Measurements from ENCODE around the gene DCHS2. TPM values are rescaled to one million over a fixed set of nuclear protein-coding genes. Genes with fewer than 3 reads are reported as not detected.

The DCHS2 gene
- total RNA-seq, 5 donors from 2014 or later (not counting 1 experiment from before 2014, with no cell fraction given) = 0.09 to 0.44 (median 0.13) TPM; not detected in 2

DNA sequence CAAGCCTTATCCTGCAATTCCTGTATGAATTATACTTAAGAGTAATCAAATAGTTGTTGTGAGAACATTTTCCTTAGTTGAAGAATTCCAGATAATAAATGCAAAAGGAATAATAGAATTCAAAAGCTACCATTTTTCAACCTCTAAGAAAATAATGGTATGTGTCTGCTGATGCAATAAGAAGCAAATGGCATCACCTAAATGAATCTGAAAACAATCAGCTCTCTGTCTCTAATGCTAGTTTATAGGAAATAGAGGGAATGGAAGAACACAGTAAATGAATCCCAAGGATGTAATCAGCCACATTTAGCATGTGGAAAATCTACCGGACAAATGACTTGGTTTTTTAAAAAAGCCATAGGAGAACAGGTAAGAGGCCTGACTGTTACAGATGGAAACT, 115.1 kb downstream of the DCHS2 start:
- no CpG with 5 or more reads among the region's 1 CpG for WGBS (ENCODE audit: insufficient coverage)
- DNase-seq = no peak
- H3K9me3 Mint-ChIP-seq = peaks cover 0 to 4% (median 0%) of the 10 kb centered on the region in 3 donors

DNA sequence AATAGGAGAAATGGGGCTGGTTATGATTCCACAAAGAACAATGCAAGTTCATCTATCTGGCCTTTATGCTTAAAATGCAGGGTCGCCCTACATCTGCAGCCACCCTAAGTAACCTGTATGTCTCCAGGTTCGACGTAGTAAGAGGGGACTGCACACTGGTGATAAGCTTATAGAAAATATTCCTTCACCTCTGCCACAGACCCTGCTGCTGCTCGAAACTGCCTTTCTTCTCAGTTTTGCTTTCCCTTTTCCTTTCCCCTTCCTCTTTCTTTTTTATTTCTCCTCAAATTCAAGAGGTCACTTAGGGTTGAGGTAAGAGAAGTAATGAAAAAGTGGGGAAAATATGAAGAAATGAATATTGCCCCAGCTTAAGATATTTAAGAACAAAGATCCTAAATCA, 123.5 kb downstream of the DCHS2 start:
- ATAC-seq (replicated peaks in 1 of 4) = no peak
- no peaks in the 10 kb centered on the region for H3K36me3 ChIP-seq (ENCODE audit: control insufficient read depth in 2 of 2, extremely low read depth in 1 of 2, insufficient read depth in 1 of 2, low read length in 1 of 2)
- CTCF ChIA-PET = no interaction called here
- Mint-ChIP-seq H3K27ac (no peak overlapping the region), H3K4me3 (no peak overlapping the region), H3K27me3 (peaks cover 29 to 33% of the 10 kb centered on the region in 2 donors), H3K9me3 (no peaks in the 10 kb centered on the region), H3K36me3 (no peaks in the 10 kb centered on the region), H3K4me1 (peaks cover 2 to 12% (median 8%) of the 10 kb centered on the region in 3 donors)
- POLR2A ChIA-PET = no interaction called here
- no peak for DNase-seq
- no peak overlapping the region for H3K4me3 ChIP-seq (ENCODE audit: control insufficient read depth in 1 of 2, extremely low read depth in 1 of 2, low read length in 1 of 2)
- H3K27me3 ChIP-seq (replicated peaks in 1 of 2; ENCODE audit: control insufficient read depth in 2 of 2, extremely low read depth in 1 of 2, insufficient read depth in 2 of 2, low read length in 1 of 2) = peaks cover 0 to 4% of the 10 kb centered on the region in 2 experiments
- H3K4me1 ChIP-seq (ENCODE audit: control insufficient read depth in 1 of 2, extremely low read depth in 1 of 2, insufficient read depth in 2 of 2, low read length in 2 of 2) = no peaks in the 10 kb centered on the region
- no CpG with 5 or more reads among the region's 4 CpGs for WGBS (ENCODE audit: insufficient coverage)
- no peaks in the 10 kb centered on the region for H3K9me3 ChIP-seq
- no peak overlapping the region for H3K27ac ChIP-seq (ENCODE audit: low read length)

More for the DNA sequence above, 115.1 kb downstream of the DCHS2 start:
- no peaks in the 10 kb centered on the region for H3K4me1 Mint-ChIP-seq
- POLR2A ChIA-PET = no interaction called here
- H3K9me3 ChIP-seq = no peaks in the 10 kb centered on the region
- H3K27ac ChIP-seq (ENCODE audit: low read length) = no peak overlapping the region
- H3K4me1 ChIP-seq (ENCODE audit: control insufficient read depth in 1 of 2, extremely low read depth in 1 of 2, insufficient read depth in 2 of 2, low read length in 2 of 2) = no peaks in the 10 kb centered on the region
- no peaks in the 10 kb centered on the region for H3K36me3 Mint-ChIP-seq
- H3K4me3 ChIP-seq (ENCODE audit: control insufficient read depth in 1 of 2, extremely low read depth in 1 of 2, low read length in 1 of 2) = no peak overlapping the region
- no peak overlapping the region for H3K27ac Mint-ChIP-seq
- peaks cover 13 to 19% of the 10 kb centered on the region in 2 donors for H3K27me3 Mint-ChIP-seq
- ATAC-seq (replicated peaks in 1 of 4) = no peak
- peaks cover 2 to 3% of the 10 kb centered on the region in 2 experiments for H3K27me3 ChIP-seq (replicated peaks in 1 of 2; ENCODE audit: control insufficient read depth in 2 of 2, extremely low read depth in 1 of 2, insufficient read depth in 2 of 2, low read length in 1 of 2)
- H3K36me3 ChIP-seq (ENCODE audit: control insufficient read depth in 2 of 2, extremely low read depth in 1 of 2, insufficient read depth in 1 of 2, low read length in 1 of 2) = no peaks in the 10 kb centered on the region
- no peak overlapping the region for H3K4me3 Mint-ChIP-seq
- CTCF ChIA-PET = no interaction called here

DNA sequence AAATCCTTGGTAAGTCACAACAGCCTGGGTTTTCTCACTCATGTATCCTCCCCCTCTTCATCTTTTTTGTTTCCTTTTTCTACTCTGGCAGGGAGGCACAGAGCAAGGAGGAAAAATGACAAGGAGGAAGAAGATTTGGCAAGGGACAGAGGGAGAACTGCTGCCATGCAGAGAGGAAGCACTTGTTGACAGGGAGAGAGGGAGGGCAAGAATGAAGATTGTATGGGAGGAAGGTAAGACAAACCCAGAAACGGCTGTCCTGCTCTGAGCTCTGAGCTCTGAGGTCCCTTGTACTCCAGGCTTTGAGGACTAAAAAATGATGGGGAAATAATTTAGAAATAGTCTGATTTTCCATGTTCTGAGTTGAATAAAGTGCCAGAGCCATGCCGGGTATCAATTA, 123.9 kb downstream of the DCHS2 start:
- peaks cover 0 to 4% of the 10 kb centered on the region in 2 experiments for H3K27me3 ChIP-seq (replicated peaks in 1 of 2; ENCODE audit: control insufficient read depth in 2 of 2, extremely low read depth in 1 of 2, insufficient read depth in 2 of 2, low read length in 1 of 2)
- H3K4me1 ChIP-seq (ENCODE audit: control insufficient read depth in 1 of 2, extremely low read depth in 1 of 2, insufficient read depth in 2 of 2, low read length in 2 of 2) = no peaks in the 10 kb centered on the region
- no peak for ATAC-seq (replicated peaks in 1 of 4)
- no peak for DNase-seq
- H3K36me3 ChIP-seq (ENCODE audit: control insufficient read depth in 2 of 2, extremely low read depth in 1 of 2, insufficient read depth in 1 of 2, low read length in 1 of 2) = no peaks in the 10 kb centered on the region
- Mint-ChIP-seq H3K9me3 (no peaks in the 10 kb centered on the region), H3K27me3 (peaks cover 29 to 33% of the 10 kb centered on the region in 2 donors), H3K36me3 (no peaks in the 10 kb centered on the region), H3K4me3 (no peak overlapping the region), H3K4me1 (peaks cover 2 to 12% (median 8%) of the 10 kb centered on the region in 3 donors), H3K27ac (no peak overlapping the region)
- H3K4me3 ChIP-seq (ENCODE audit: control insufficient read depth in 1 of 2, extremely low read depth in 1 of 2, low read length in 1 of 2) = no peak overlapping the region
- H3K9me3 ChIP-seq = no peaks in the 10 kb centered on the region
- 67% methylated on average over 2 of the region's 2 CpGs for WGBS (ENCODE audit: insufficient coverage)
- ChIA-PET CTCF (no interaction called here), POLR2A (no interaction called here)
- H3K27ac ChIP-seq (ENCODE audit: low read length) = no peak overlapping the region

DNA sequence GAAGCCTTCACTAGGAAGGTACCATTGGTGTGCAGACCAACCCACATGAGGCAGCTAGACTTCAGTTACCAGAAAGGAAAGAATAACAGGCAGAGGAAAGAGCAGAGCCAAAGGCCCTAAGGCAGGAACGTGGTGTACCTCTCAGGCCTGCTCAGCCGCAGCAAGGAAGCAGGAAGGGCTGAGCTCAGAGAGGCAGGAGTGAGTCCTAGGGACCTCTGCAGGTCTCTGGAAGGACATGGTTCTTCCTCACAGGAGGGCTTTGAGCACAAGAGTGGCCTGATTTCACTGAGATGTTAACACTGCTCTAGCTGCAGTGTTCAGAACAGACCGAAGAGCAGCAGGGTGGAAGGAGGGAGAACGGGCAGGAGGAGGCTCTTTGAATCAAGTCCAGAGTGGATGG, 124.6 kb downstream of the DCHS2 start:
- 65% methylated on average over 4 of the region's 4 CpGs for WGBS (ENCODE audit: insufficient coverage)
- DNase-seq (no peak), ATAC-seq (replicated peaks in 1 of 4) (no peak)
- H3K27me3 ChIP-seq (replicated peaks in 1 of 2; ENCODE audit: control insufficient read depth in 2 of 2, extremely low read depth in 1 of 2, insufficient read depth in 2 of 2, low read length in 1 of 2) = peaks cover 0 to 4% of the 10 kb centered on the region in 2 experiments
- H3K9me3 Mint-ChIP-seq = no peaks in the 10 kb centered on the region
- no peak overlapping the region for H3K4me3 Mint-ChIP-seq
- H3K4me3 ChIP-seq (ENCODE audit: control insufficient read depth in 1 of 2, extremely low read depth in 1 of 2, low read length in 1 of 2) = no peak overlapping the region
- H3K27me3 Mint-ChIP-seq = peaks cover 26% of the 10 kb centered on the region in 2 donors
- ChIA-PET POLR2A (no interaction called here), CTCF (no interaction called here)
- no peak overlapping the region for H3K27ac ChIP-seq (ENCODE audit: low read length)
- H3K36me3 Mint-ChIP-seq = no peaks in the 10 kb centered on the region
- H3K27ac Mint-ChIP-seq = no peak overlapping the region
- H3K4me1 Mint-ChIP-seq = peaks cover 5 to 15% (median 11%) of the 10 kb centered on the region in 3 donors
- no peaks in the 10 kb centered on the region for H3K9me3 ChIP-seq
- no peaks in the 10 kb centered on the region for H3K4me1 ChIP-seq (ENCODE audit: control insufficient read depth in 1 of 2, extremely low read depth in 1 of 2, insufficient read depth in 2 of 2, low read length in 2 of 2)
- no peaks in the 10 kb centered on the region for H3K36me3 ChIP-seq (ENCODE audit: control insufficient read depth in 2 of 2, extremely low read depth in 1 of 2, insufficient read depth in 1 of 2, low read length in 1 of 2)

DNA sequence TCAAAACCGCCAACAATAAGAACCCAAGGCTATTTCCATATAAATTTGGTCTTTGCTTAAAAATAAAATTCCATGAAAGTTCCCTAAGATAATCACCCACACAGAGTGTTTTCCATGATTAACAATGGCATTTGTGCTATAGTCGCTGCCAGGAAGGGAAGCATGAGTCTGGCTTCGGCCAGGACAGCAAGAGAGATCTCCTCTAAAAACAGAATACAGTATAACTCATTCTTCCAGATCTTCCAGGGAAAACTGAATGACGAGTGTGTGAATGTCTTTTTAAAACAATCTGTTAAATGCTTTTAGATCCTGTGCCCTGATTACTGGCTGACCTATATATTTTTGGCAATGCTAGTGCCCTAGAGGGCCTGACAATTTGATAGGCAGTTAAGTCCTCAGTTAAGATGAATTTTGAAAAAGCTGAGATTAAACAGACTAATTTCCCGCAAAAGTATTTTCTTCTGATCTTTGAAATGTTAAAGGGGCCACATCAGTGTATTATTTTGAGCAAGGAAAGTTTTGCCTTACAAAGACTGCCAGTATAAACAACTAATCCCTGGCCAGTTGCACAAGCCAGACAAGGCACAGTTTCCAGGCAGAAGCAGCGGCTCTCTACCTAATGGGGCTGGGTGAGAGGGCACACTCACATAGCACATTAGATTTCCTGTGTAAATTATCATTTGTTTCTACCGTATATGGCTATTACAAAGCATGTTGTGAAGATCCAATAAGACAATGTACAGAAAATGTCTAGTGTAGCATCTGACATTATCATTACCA, 127.3 kb downstream of the DCHS2 start:
- no peak overlapping the region for H3K4me3 ChIP-seq (ENCODE audit: control insufficient read depth in 1 of 2, extremely low read depth in 1 of 2, low read length in 1 of 2)
- ChIA-PET CTCF (no interaction called here), POLR2A (no interaction called here)
- Mint-ChIP-seq H3K27me3 (peaks cover 3 to 13% of the 10 kb centered on the region in 2 donors), H3K4me3 (no peak overlapping the region), H3K27ac (no peak overlapping the region), H3K36me3 (no peaks in the 10 kb centered on the region), H3K9me3 (no peaks in the 10 kb centered on the region), H3K4me1 (peaks cover 18 to 32% (median 28%) of the 10 kb centered on the region in 3 donors)
- no peaks in the 10 kb centered on the region for H3K36me3 ChIP-seq (ENCODE audit: control insufficient read depth in 2 of 2, extremely low read depth in 1 of 2, insufficient read depth in 1 of 2, low read length in 1 of 2)
- H3K27me3 ChIP-seq (replicated peaks in 1 of 2; ENCODE audit: control insufficient read depth in 2 of 2, extremely low read depth in 1 of 2, insufficient read depth in 2 of 2, low read length in 1 of 2) = peaks cover 0 to 4% of the 10 kb centered on the region in 2 experiments
- ATAC-seq (replicated peaks in 1 of 4) (no peak), DNase-seq (no peak)
- no peaks in the 10 kb centered on the region for H3K9me3 ChIP-seq
- H3K4me1 ChIP-seq (ENCODE audit: control insufficient read depth in 1 of 2, extremely low read depth in 1 of 2, insufficient read depth in 2 of 2, low read length in 2 of 2) = peaks cover 0 to 8% of the 10 kb centered on the region in 2 experiments
- no CpG with 5 or more reads among the region's 7 CpGs for WGBS (ENCODE audit: insufficient coverage)
- H3K27ac ChIP-seq (ENCODE audit: low read length) = no peak overlapping the region

DNA sequence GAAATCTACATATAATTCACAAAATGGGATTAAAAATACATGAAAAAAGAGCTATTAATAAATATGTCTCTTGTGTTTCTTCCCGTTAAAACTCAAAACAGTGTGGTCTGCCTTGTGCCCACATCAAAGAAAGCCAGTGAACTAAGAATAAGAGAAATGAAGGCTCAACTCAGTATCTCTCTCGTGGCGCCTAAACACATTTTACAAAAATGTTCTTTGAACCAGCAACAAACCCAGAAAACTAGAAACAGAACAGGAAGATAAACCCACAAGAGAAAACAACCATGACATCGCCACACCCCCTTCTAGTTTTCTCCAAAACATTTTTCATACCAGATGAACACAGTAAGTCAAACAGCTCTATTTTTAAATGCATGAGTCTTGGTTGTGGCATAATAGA, 130.1 kb downstream of the DCHS2 start:
- ChIA-PET POLR2A (interaction anchor here in 1 of 2 donors (0.7 kb wide), 1 partner anchor 335 kb away, joined by 4 read pairs; no protein-coding TSS in a partner anchor), CTCF (no interaction called here)
- Histone ChIP-seq H3K36me3 (ENCODE audit: control insufficient read depth in 2 of 2, extremely low read depth in 1 of 2, insufficient read depth in 1 of 2, low read length in 1 of 2) (no peaks in the 10 kb centered on the region), H3K4me3 (ENCODE audit: control insufficient read depth in 1 of 2, extremely low read depth in 1 of 2, low read length in 1 of 2) (no peak overlapping the region), H3K27me3 (replicated peaks in 1 of 2; ENCODE audit: control insufficient read depth in 2 of 2, extremely low read depth in 1 of 2, insufficient read depth in 2 of 2, low read length in 1 of 2) (no peaks in the 10 kb centered on the region), H3K27ac (ENCODE audit: low read length) (no peak overlapping the region), H3K9me3 (no peaks in the 10 kb centered on the region), H3K4me1 (ENCODE audit: control insufficient read depth in 1 of 2, extremely low read depth in 1 of 2, insufficient read depth in 2 of 2, low read length in 2 of 2) (peaks cover 0 to 8% of the 10 kb centered on the region in 2 experiments)
- Mint-ChIP-seq H3K27me3 (peaks cover 3 to 6% of the 10 kb centered on the region in 2 donors), H3K4me3 (no peak overlapping the region), H3K27ac (peak overlapping the region; percentile 0), H3K9me3 (no peaks in the 10 kb centered on the region), H3K36me3 (no peaks in the 10 kb centered on the region), H3K4me1 (peaks cover 16 to 20% (median 20%) of the 10 kb centered on the region in 3 donors)
- ATAC-seq (replicated peaks in 1 of 4) (peak in 1 of 4 experiments; percentile 26), DNase-seq (peak in 1 of 35 experiments; percentile 8)
- no CpG with 5 or more reads among the region's 4 CpGs for WGBS (ENCODE audit: insufficient coverage)
